GM12873 (cell line): ENCODE results near the gene DGLUCY.

Experiments used
- CTCF ChIP-seq: IDR thresholded peaks from 2 replicates; pipeline ENCODE4 v1.5.1; 2012; ENCODE audit warnings: low read depth, mild to moderate bottlenecking, moderate library complexity, low read length, control low read depth; ENCODE audit not compliant: insufficient read depth; ENCODE audit errors: missing control alignments

DGLUCY gene

GRCh38 chr14:91123201-91123600 is 9.3 kb downstream of the DGLUCY start:
- TF ChIP-seq CTCF = no peak

GRCh38 chr14:91125271-91125660 is 11.4 kb downstream of the DGLUCY start:
- TF ChIP-seq CTCF = no peak

- TF ChIP-seq CTCF = no peak
Measured at GRCh38 chr14:91125801-91126200, 11.9 kb downstream of the DGLUCY start.

GRCh38 chr14:91126761-91127160 is 12.9 kb downstream of the DGLUCY start:
- TF ChIP-seq CTCF = no peak

GRCh38 chr14:91127401-91127801 is 13.5 kb downstream of the DGLUCY start:
- no peak for TF ChIP-seq CTCF

GRCh38 chr14:91127924-91128323 is 14.1 kb downstream of the DGLUCY start:
- TF ChIP-seq CTCF = no peak

GRCh38 chr14:91128699-91129098 is 14.8 kb downstream of the DGLUCY start:
- no peak for TF ChIP-seq CTCF
